Chondrocyte (in vitro differentiated cells): ENCODE results near the gene SDC3. TPM values are rescaled to one million over a fixed set of nuclear protein-coding genes. Genes with fewer than 3 reads are reported as not detected.
A peak's percentile ranks its signal among the peaks of the same experiment; 100 is the strongest.

Experiments
- DNase-seq: peaks from one replicate; pipeline ENCODE4 v3.0.0; 2021; ENCODE audit warnings: mixed read lengths, low spot score
- H3K27ac Mint-ChIP-seq: one replicate; pipeline ENCODE4 v1.8.0; 2021; ENCODE audit warnings: mild to moderate bottlenecking, moderate library complexity, mixed read lengths; ENCODE audit not compliant: unreplicated experiment
- H3K27me3 Mint-ChIP-seq: 2 replicates; pipeline ENCODE4 v1.8.0; 2021; ENCODE audit warnings: low read depth, mixed read lengths
- H3K36me3 Mint-ChIP-seq: 2 replicates; pipeline ENCODE4 v1.8.0; 2021; ENCODE audit warnings: low read depth, mixed read lengths
- H3K4me1 Mint-ChIP-seq: 2 replicates; pipeline ENCODE4 v1.8.0; 2021; ENCODE audit warnings: low read depth, mild to moderate bottlenecking, mixed read lengths
- H3K4me3 Mint-ChIP-seq: one replicate; pipeline ENCODE4 v1.8.0; 2021; ENCODE audit warnings: mild to moderate bottlenecking, moderate library complexity, mixed read lengths; ENCODE audit not compliant: unreplicated experiment
- H3K9me3 Mint-ChIP-seq: 2 replicates; pipeline ENCODE4 v1.8.0; 2021; ENCODE audit warnings: low read depth, mixed read lengths
- total RNA-seq: library from RNA; stranded (reverse); gene quantifications from 3 replicates; pipeline ENCODE4 v1.2.1, GENCODE V29; 2021
- TF ChIP-seq, protein P1 (sequence below): fragments of 200-600 bp; sonication (generic); IDR thresholded peaks from 2 replicates; pipeline ENCODE4 v1.5.0; 2021; ENCODE audit warnings: antibody characterized with exemption, mild to moderate bottlenecking, moderate library complexity

Gene SDC3
- total RNA-seq, 1 donor from 2014 or later: 46.8 TPM

DNA sequence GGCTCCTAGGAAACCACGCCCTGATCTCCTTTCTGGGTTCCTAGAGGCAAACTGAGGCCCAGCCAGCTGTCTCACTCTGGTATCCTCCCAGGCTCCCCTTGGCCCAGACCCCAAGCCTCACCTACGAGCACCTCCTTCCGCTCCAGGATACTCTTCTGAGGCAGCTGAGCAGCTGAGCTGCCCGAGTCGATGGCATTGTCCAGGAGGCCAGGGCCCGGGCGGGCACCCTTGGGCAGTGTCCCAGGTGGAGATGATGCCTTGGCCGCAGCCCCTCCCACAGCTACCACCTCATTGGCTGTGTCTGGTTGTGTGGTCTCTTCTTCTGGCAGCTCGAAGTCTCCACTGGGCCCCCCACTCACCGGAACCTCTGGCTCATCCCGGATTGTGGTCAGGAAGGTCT lies 34.4 kb downstream of the SDC3 start:
- Mint-ChIP-seq H3K27me3 (no peaks in the 10 kb centered on the region), H3K9me3 (no peaks in the 10 kb centered on the region), H3K27ac (no peak overlapping the region), H3K4me1 (peaks cover 21% of the 10 kb centered on the region), H3K36me3 (peaks cover 5% of the 10 kb centered on the region), H3K4me3 (no peak overlapping the region)
- DNase-seq: no peak
- TF ChIP-seq, protein P1, sequence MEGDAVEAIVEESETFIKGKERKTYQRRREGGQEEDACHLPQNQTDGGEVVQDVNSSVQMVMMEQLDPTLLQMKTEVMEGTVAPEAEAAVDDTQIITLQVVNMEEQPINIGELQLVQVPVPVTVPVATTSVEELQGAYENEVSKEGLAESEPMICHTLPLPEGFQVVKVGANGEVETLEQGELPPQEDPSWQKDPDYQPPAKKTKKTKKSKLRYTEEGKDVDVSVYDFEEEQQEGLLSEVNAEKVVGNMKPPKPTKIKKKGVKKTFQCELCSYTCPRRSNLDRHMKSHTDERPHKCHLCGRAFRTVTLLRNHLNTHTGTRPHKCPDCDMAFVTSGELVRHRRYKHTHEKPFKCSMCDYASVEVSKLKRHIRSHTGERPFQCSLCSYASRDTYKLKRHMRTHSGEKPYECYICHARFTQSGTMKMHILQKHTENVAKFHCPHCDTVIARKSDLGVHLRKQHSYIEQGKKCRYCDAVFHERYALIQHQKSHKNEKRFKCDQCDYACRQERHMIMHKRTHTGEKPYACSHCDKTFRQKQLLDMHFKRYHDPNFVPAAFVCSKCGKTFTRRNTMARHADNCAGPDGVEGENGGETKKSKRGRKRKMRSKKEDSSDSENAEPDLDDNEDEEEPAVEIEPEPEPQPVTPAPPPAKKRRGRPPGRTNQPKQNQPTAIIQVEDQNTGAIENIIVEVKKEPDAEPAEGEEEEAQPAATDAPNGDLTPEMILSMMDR: no peak

DNA sequence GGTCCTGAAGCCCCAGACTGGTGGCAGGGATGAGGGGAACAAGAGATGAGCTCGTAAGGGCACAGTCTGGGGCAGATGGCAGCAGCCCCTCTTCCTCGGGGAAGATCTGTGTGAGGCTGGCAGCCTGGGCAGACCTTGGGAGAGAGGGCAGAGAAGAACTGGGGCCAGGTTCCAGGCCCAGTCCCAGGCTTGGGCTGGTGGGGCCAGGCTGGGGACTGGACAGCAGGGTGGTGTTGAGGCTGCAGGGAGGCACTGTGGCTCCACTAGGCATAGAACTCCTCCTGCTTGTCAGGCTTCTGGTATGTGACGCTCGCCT lies 35.7 kb downstream of the SDC3 start:
- H3K9me3 Mint-ChIP-seq: no peaks in the 10 kb centered on the region
- TF ChIP-seq, protein P1: no peak
- H3K4me1 Mint-ChIP-seq: peaks cover 18% of the 10 kb centered on the region
- peak overlapping the region; percentile 13 for H3K27ac Mint-ChIP-seq
- H3K27me3 Mint-ChIP-seq: no peaks in the 10 kb centered on the region
- H3K36me3 Mint-ChIP-seq: peaks cover 5% of the 10 kb centered on the region
- H3K4me3 Mint-ChIP-seq: no peak overlapping the region
- DNase-seq: no peak

DNA sequence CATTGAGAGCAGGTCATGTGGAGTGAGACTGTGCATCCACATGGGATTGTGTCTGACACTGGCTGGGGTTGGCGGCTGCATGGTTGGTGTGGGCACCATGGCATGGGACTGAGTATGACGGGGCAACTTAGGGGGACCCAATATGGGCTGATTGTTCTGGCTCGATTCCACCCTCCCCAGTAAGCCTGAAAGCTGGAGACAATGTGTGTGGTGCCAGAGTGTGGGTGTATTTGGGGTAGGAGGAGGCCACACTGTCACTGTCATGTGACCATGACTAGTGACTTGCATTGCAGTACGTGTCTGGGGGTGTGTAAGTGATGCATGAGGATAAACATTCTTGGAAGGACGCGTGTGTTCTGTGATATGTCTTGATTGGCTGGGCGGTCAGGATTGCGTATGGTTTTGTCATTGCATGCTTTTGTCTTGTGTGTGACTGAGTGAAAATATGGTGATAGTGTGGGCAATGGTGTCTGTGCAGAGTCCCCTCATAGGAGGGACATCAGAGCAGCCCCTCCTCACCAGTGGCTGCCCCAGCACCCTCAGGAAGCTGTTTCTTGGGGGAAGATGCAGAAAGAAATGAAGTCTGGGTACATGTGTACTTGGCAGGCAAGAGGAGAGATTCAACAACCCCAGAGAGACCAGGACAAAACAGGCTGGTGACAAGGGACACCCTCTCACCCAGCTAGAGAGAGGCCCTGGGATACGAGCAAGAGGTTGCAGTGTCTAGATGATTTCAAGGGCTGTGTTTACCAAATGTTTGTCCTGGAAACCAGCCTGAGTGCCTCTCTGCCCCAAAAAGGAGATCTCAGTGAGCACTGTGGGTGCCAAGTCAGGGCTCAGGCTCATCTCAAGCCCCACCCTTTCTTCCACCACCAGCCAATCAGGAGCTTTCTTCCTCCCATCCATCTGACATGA lies 36.3 kb downstream of the SDC3 start:
- peaks cover 12% of the 10 kb centered on the region for H3K4me1 Mint-ChIP-seq
- no peaks in the 10 kb centered on the region for H3K9me3 Mint-ChIP-seq
- H3K27me3 Mint-ChIP-seq: no peaks in the 10 kb centered on the region
- H3K4me3 Mint-ChIP-seq: no peak overlapping the region
- H3K36me3 Mint-ChIP-seq: peaks cover 5% of the 10 kb centered on the region
- H3K27ac Mint-ChIP-seq: peak overlapping the region; percentile 71
- DNase-seq: no peak
- TF ChIP-seq, protein P1: no peak

GRCh38 chr1:30871276-30871871 lies 37.2 kb downstream of the SDC3 start:
- Mint-ChIP-seq H3K36me3 (peaks cover 5% of the 10 kb centered on the region), H3K4me3 (no peak overlapping the region), H3K27ac (no peak overlapping the region), H3K9me3 (no peaks in the 10 kb centered on the region), H3K4me1 (peaks cover 11% of the 10 kb centered on the region), H3K27me3 (no peaks in the 10 kb centered on the region)
- TF ChIP-seq, protein P1: no peak
- DNase-seq: no peak

DNA sequence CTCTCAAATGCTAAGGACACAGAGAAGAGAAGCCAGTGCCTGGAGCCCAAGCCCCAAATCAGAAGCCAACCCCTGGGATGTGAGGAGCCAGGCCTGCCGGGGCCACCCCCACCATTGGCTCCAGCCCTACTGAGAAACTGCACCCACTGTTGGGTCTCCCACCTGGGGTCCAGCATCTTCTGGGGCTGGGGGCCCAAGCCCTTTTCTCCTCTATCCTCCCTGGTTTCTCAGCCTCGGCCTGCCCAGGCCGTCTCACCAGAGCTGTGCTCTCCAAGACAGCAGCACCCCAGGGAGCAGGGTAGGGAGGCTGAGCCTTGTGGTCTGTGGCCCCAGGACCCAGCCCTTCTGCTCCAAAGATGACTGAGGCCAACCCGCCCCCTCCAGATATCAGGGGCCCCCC lies 37.9 kb downstream of the SDC3 start:
- no peaks in the 10 kb centered on the region for H3K9me3 Mint-ChIP-seq
- peaks cover 5% of the 10 kb centered on the region for H3K36me3 Mint-ChIP-seq
- TF ChIP-seq, protein P1: no peak

More for the DNA sequence above, 37.9 kb downstream of the SDC3 start:
- DNase-seq: no peak
- H3K27me3 Mint-ChIP-seq: no peaks in the 10 kb centered on the region
- no peak overlapping the region for H3K4me3 Mint-ChIP-seq
- H3K4me1 Mint-ChIP-seq: peaks cover 11% of the 10 kb centered on the region
- H3K27ac Mint-ChIP-seq: no peak overlapping the region
